HG02798 (cell line): ENCODE measurements around the gene WNK2.

ENCODE experiments used
- ATAC-seq: cut with Tn5 transposase; IDR thresholded peaks from one replicate; pipeline ENCODE4 v1.9.1; 2021; ENCODE audit warnings: mild to moderate bottlenecking; ENCODE audit not compliant: unreplicated experiment, poor library complexity

WNK2 gene

DNA sequence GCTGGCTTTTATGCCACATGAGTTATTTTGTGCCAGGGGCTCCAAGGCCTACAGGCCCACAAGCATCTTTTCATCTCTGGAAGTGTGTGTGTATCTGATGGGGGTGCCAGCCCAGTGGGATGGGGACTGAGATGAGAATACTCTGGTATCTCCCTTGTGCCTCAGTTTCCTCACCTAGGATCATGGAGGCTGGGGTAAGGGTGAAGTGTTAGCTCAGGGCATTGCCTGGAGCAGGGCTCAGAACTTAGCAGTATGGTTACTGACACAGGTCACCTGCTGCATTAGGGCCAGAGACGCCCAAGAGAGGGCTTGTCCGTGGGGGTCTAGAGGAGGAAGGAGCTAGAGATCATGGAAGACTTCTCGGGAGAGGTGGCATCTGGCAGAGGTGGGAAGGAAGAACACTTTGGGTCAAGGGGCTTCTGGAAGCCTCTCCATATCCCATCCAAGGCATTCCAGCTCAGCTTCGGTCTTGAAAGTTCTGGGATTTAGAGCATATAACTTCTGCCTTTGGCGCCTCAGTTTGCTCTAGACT, 742 bp upstream of the WNK2 start:
- ATAC-seq = no peak

DNA sequence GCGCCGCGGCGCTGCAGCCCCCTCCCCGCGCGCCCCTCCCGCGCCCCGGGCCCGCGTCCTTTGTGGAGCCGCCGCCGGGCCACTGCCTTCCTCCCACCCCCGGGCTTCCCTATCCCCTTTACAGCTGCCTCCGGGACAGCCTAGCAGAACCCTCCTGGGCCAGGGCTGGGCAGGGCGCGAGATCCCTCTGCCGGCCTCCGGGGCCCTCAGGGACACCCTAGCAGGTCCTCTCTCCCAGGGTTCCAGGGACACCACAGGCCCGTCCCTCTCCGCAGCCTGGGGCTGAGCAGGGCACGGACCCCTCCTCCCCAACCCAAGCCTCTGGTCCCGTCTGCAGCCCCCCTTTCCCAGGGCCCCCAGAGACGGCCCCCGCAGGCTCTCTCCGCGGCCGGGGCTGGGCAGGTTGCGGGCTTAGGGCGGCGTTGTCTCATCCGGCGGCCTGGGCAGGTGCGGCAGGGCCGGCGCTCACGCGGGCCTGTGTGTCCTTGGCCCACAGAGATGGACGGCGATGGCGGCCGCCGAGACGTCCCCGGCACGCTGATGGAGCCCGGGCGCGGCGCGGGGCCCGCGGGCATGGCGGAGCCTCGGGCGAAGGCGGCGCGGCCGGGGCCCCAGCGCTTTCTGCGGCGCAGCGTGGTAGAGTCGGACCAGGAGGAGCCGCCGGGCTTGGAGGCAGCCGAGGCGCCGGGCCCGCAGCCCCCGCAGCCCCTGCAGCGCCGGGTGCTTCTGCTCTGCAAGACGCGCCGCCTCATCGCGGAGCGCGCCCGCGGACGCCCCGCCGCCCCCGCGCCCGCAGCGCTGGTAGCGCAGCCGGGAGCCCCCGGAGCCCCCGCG, 710 bp downstream of the WNK2 start:
- ATAC-seq = no peak

DNA sequence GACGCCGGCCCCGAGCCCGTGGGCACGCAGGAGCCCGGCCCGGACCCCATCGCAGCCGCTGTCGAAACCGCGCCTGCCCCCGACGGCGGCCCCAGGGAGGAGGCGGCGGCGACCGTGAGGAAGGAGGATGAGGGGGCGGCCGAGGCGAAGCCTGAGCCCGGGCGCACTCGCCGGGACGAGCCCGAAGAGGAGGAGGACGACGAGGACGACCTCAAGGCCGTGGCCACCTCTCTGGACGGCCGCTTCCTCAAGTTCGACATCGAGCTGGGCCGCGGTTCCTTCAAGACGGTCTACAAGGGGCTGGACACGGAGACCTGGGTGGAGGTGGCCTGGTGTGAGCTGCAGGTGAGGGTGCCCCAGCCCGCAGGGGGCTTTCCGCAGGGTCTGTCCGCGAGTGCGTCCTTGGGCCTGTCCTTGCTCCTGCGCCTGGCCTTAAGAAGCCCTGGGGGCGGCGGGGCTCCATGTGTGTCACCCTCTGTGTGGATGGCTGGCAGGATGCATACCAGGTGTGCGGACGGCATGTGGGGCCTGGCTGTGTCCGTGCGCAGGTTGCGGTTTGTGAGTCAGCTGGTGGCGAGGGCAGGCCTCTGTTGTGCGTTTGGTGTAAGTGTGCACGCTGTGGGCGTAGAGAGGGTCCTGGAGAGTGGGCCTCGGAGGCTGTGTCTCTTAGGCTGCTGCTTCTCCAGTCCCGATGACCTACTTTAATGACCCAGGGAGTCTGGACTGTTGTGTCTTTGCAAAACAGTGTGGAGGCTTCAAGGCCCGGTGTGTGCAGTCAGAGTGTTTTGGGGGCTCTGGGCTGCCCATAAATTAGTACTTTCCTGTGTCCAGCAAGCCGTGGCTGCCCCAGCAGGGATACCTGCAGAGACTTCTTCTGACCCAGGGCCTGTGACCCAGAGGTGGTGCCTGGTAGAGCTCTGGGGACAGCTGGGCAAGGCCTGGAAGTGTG, 1.6 kb downstream of the WNK2 start:
- ATAC-seq = no peak

GRCh38 chr9:93186215-93186945, 2.4 kb downstream of the WNK2 start:
- no peak for ATAC-seq

DNA sequence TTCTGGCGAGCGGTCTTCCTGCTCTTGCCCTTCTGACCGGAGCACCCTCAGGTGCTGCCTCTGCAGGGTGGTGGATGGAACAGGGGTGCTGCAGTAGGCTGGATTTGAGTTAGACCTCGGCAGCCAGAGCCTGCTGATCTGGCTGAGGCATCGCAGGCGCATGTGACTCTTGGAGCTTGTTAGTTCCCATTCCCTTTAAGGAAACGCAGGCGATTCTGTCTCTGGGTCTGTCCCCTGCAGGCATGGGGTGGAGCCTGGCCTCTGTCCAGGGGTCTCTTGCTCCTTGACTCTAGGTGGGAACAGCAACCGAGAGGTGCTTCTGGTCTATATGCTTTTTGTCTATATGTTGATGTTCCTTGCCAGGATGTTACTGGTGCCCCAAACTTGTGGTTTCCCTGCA, 3.1 kb downstream of the WNK2 start:
- ATAC-seq = no peak

- no peak for ATAC-seq
These were observed 3.6 kb downstream of the WNK2 start for GRCh38 chr9:93187574-93187973.

GRCh38 chr9:93188426-93189368, 4.8 kb downstream of the WNK2 start:
- ATAC-seq = no peak

DNA sequence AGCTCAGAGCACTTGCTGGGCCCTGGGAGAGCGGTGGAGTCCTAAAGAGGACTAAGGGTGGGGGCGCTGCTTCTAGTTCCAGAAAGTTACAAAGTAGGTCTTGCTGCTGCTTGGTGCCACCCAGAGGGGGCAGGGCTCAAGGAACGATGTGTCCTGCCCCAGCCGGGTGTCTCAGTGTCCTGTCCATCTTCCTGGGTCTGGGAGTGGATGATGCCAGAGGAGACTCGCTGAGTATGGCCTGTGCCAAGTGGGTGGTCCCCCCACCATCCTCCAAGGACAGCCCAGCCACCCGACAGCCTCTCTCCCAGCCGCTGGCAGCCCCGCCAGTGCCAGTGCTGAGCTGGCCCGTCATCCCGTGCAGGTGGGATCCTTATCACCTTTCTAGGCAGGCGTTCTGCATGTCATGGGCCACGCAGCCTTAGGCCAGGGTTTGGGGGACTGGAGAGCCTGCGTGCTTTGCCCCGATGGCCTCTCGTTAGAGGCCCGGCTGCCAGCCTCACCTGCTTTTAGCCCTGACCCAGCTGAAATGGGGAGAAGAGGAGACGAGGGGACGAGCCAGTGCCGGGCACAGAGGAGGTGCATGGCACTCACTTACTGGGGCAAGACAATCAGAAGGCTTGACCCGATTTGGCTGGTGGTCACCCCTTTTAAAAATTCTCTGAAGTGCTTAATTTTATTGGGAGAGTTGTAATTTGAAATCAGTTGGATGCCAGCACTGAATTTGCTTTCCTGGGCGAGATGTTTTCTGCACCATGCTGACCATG, 5.6 kb downstream of the WNK2 start:
- ATAC-seq = no peak

GRCh38 chr9:93190133-93190525, 6.2 kb downstream of the WNK2 start:
- no peak for ATAC-seq

DNA sequence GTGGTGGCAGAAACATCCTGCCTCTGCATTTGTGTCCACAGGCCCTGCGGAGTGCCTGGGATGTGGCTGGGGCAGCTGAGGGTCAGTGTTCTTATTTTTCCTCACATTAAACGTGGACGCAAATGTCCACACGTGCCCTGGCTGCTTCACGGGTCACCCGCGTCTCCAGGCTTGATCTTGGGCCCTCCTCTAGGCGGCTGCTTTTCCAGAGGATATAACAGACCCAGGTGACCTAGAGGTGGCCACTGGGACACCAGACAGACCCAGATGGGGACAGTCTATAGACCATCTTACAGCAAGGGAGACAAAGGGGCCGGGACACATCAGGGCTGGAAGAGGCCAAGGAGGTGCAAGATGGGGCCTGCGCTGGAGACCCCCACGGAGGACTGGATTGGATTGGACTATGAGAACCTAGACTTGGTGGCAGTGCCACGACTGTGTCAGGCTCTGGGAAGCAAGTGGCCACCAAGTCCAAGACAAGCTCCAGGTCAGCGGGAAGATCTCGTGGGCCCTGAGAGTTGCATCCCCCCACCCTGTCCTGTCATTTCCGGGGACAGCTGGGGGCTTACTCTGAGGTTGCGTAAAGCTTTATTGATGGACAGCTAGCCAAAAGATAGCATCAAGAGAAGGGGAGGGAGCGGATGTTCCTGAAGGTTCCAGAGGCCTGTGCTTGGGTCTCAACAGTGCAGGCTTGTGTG, 6.9 kb downstream of the WNK2 start:
- ATAC-seq = no peak

DNA sequence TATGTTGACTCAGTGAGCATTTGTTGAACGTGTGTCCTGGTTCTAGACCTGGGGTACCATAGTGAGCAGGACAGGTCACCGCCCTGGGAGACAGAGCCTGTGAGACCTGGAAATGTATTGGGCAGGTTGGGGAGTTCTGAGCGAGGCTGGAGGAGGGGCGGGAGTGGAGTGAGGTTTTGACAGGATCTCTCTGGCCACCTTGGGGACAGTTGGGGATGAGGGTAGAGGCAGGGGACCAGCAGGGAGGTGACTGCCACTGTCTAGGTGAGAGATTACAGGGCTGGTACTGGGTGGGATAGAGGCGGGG, 7.4 kb downstream of the WNK2 start:
- no peak for ATAC-seq

DNA sequence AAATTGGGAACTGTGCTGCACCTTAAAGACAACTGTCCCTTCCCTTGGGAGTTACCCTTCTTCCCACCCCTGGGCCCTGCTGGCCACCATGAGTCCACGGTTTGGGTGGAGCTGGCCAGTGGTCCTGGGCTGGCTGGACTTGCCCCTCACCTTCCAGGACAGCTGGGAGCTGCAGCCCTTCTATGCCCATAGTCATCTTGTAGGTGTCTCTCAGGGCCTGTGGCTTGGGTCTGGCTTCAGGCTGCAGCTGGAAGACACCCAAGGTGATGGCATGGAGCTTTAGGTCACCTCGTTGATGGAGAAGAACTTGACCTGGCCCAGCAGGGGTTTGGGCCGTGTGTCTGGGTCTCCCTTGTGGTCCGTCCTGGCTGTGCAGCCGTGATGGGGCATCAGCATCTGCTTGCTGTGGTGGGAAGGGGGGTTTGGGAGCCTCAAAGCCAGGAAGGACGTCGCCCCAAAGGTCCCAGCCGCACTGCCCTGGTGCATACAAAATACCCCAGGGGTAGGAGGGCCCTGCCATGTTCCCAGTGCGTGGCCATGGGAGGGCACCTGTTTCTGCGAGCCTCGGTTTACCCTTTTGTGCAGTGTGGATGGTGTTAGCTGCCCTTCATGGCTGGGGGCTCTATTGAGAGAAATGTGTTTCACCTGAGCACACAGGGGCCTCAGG, 8.9 kb downstream of the WNK2 start:
- no peak for ATAC-seq

DNA sequence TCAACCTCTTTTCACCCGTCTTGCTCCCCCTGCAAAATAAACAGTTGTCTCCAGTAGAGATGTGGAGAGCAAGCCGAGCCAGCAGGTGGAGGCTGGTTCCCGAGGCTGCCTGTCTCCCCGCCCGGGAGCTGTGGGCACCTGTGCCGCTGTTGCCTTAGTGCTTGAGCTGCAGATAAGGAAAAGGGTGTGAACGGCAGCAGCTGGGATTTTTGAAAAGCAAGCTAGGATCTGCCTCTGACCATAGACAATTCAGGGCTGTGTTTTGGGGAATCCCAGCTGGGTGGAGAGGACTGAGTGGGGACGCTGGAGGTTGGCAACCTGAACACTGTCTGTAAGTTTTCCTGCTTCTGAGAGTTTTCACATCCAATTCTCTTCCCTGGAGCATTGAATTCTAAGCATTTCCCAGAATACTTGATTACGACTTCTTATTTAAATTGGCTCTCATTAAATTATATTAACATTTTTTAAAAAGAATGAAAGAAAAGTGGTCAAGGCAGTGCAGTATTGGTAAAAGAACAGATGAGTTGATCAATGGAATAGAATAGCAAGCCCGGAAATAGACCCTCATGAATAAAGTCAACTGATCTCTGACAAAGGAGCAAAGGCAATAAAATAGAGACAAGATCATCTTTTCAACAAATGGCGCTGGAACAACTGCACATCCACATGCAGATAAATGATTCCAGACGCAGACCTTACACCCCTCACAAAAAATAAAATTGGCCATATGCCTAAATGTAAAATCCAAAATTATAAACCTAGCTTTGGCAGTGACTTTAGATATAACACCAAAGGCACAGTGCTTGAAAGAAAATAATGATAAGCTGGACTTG, 9.7 kb downstream of the WNK2 start:
- ATAC-seq = no peak

- ATAC-seq = no peak
These were observed 10.3 kb downstream of the WNK2 start for GRCh38 chr9:93194221-93194625.

GRCh38 chr9:93194641-93195040, 10.7 kb downstream of the WNK2 start:
- no peak for ATAC-seq

- ATAC-seq = no peak
These were observed 12.4 kb downstream of the WNK2 start for GRCh38 chr9:93196096-93197055.
